Measurements from ENCODE around the gene SAMD14.

GRCh38 chr17:50114849-50115357 is 15.1 kb downstream of the SAMD14 start:
- TF ChIP-seq GABPB1 (CRISPR knock-in tag; IDR thresholded peaks at IDR 0.05) (no peak), CREM (CRISPR knock-in tag; IDR thresholded peaks at IDR 0.05) (no peak), USF2 (CRISPR knock-in tag; IDR thresholded peaks at IDR 0.05) (no peak), ZNF263 (CRISPR knock-in tag; IDR thresholded peaks at IDR 0.05; ENCODE audit: low read depth) (no peak), ETV6 (CRISPR knock-in tag; IDR thresholded peaks at IDR 0.05) (0 out of 2 replicates have a peak, but pooled peaks have one; percentile 25), USF1 (CRISPR knock-in tag; IDR thresholded peaks at IDR 0.05) (no peak), TCF7 (CRISPR knock-in tag; IDR thresholded peaks at IDR 0.05; ENCODE audit: low read depth) (no peak), NR1H2 (CRISPR knock-in tag; IDR thresholded peaks at IDR 0.05) (no peak), CREB1 (CRISPR knock-in tag; IDR thresholded peaks at IDR 0.05) (no peak), NR3C1 (CRISPR knock-in tag; conservative IDR thresholded peaks at IDR 0.05; ENCODE audit: low read depth) (no peak), MAX (CRISPR knock-in tag; IDR thresholded peaks at IDR 0.05) (no peak), CBFB (CRISPR knock-in tag; IDR thresholded peaks at IDR 0.05; ENCODE audit: low read depth) (no peak), TP53 (CRISPR knock-in tag; IDR thresholded peaks at IDR 0.05) (no peak)
- TF ChIP-seq, protein P1, sequence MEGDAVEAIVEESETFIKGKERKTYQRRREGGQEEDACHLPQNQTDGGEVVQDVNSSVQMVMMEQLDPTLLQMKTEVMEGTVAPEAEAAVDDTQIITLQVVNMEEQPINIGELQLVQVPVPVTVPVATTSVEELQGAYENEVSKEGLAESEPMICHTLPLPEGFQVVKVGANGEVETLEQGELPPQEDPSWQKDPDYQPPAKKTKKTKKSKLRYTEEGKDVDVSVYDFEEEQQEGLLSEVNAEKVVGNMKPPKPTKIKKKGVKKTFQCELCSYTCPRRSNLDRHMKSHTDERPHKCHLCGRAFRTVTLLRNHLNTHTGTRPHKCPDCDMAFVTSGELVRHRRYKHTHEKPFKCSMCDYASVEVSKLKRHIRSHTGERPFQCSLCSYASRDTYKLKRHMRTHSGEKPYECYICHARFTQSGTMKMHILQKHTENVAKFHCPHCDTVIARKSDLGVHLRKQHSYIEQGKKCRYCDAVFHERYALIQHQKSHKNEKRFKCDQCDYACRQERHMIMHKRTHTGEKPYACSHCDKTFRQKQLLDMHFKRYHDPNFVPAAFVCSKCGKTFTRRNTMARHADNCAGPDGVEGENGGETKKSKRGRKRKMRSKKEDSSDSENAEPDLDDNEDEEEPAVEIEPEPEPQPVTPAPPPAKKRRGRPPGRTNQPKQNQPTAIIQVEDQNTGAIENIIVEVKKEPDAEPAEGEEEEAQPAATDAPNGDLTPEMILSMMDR (IDR thresholded peaks at IDR 0.05) = peak; percentile 40; the same call in 1 of the 2 replicates

All from WTC11 (cell line).